IPS-15b (cell line): ENCODE measurements around the gene TMEM181.
"Not testable (repeated sequence)": the region's sequence is repeated elsewhere in the genome, so short reads cannot be mapped to it uniquely, and the experiment has no call there.

Experiments used
- H3K27me3 ChIP-seq: one replicate; pipeline ENCODE4 v1.6.1; 2013; ENCODE audit warnings: low read length; ENCODE audit not compliant: control insufficient read depth, insufficient read depth
- H3K36me3 ChIP-seq: one replicate; pipeline ENCODE4 v1.6.1; 2013; ENCODE audit warnings: low read length; ENCODE audit not compliant: control insufficient read depth, insufficient read depth
- H3K4me1 ChIP-seq: one replicate; pipeline ENCODE4 v1.6.1; 2013; ENCODE audit warnings: mild to moderate bottlenecking, low read length; ENCODE audit not compliant: control insufficient read depth, insufficient read depth
- H3K4me3 ChIP-seq: one replicate; pipeline ENCODE4 v1.5.1; 2013; ENCODE audit warnings: low read depth, low read length
- H3K9ac ChIP-seq: one replicate; pipeline ENCODE4 v1.6.1; 2013; ENCODE audit warnings: low read depth, mild to moderate bottlenecking, low read length
- H3K9me3 ChIP-seq: one replicate; pipeline ENCODE4 v1.6.1; 2013; ENCODE audit warnings: mild to moderate bottlenecking, low read length; ENCODE audit not compliant: control insufficient read depth, insufficient read depth

The TMEM181 gene

DNA sequence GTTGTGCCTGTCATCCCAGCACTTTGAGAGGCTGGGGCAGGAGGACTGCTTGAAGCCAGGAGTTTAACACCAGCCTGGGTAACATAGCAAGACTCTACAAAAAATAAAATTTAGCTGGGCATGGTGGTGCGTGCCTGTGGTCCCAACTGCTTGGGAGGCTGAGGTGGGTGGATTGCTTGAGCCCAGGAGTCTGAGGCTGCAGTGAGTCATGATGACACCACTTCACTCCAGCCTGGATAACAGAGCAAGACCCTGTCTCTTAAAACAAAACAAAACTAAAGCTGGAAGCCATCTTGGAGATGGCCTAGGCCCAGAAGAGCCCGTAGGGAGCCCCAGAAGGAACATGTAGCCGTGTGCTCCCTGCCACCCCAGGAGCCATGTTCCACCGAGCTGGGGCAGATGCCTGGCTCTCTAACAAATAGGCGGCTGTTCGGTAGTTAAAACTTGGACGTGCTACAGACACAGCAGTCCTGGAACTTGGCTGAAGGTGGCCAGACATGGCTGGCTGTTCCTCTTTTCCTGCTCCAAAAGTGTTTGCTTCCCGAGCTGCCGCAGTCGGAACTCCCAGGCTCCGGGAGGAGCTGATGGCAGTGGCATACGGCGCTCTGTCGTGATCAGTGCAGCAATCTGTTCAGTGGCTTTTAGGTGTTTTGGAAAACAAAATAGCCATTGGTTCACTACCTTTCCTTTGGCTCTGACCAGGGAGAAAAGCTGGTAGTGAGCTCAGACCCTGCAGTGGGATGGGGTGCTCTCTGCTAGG is 47.7 kb downstream of the TMEM181 start:
- Histone ChIP-seq H3K9ac (no peak overlapping the region), H3K27me3 (no peaks in the 10 kb centered on the region), H3K36me3 (peaks cover 19% of the 10 kb centered on the region), H3K4me3 (no peak overlapping the region), H3K9me3 (no peaks in the 10 kb centered on the region), H3K4me1 (peaks cover 12% of the 10 kb centered on the region)

DNA sequence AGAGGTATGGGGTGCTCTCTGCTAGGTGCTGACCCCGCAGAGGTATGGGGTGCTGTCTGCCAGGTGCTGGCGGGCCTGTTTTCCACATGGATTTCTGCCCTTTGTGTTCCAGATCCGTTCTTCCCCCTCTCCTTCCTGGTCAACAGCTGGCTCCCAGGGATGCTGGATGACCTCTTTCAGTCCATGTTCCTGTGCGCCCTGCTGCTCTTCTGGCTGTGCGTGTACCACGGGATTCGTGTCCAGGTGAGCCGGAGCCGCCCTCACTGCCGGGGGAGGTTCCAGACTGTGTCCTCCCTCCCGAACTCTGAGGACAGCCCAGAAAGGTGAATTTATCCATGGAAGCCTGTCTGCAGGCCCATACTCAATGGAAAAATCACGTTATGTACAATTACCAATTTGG is 48.3 kb downstream of the TMEM181 start:
- Histone ChIP-seq H3K4me3 (no peak overlapping the region), H3K36me3 (peaks cover 19% of the 10 kb centered on the region), H3K9ac (no peak overlapping the region), H3K27me3 (no peaks in the 10 kb centered on the region), H3K4me1 (peaks cover 12% of the 10 kb centered on the region), H3K9me3 (no peaks in the 10 kb centered on the region)

DNA sequence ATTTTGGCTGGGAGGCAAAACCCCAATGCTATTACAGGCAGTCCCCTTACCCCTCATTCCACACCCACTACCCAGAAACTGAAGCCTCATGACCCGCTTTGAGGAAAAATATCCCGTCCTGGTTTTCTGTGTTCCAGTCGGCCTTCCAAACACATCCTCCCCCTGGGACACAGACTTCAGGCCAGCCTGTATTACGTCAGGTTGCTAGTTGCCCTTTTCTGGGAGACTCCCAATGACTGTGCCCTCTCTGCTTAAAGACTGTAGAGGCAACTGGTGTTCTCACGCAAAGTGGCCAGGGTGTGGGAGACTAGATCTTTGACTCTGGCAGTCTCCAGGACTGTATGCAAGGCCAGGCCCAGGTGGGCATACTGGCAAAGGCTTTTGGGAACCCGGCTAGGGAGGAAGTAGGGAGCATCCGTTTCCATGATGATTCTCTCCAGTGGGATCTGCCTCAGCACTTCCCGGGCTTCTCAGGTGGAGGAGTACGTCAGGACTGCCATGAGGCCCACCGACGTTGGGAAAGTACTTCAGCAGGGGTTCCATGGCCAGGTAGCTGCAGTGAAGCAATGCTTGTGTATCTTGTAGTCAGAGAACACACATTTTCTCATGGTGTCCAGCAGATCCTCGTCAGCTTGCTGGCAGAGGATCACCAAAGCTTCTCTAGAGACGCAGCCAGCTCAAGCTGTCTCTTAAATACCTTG is 49.7 kb downstream of the TMEM181 start:
- Histone ChIP-seq H3K4me3 (no peak overlapping the region), H3K36me3 (peaks cover 19% of the 10 kb centered on the region), H3K4me1 (peaks cover 12% of the 10 kb centered on the region), H3K9me3 (no peaks in the 10 kb centered on the region), H3K9ac (no peak overlapping the region), H3K27me3 (no peaks in the 10 kb centered on the region)

DNA sequence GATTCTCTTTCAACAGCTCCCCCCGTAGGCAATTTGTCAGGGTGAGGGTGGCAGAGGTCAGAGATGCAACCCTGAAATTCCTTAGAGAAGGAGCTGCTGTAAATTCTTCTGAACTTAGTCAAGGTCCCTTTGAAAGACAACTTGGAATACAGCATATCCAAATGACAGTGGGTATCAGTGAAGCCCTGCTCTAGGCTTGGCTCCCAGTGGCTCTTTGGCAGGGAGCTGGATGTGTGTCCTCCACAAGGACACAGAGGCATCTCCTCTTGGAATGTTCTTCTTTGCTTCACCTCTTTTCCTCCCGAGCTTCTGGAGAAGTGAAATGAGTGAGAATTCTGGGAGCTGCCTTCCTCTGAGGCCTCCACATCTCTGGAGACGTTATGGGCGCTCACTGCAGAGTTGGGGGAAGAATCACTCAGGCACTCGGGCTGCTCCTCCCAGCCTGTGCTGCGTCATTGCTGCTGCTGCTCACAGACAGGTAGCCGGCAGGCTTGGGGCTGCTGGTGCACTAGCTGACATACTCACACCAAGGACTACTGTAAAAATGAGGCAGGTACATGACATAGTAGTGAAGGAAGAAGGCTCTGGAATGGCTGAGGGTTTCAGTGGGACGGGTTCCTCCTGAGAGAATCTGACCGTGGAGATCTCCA is 50.6 kb downstream of the TMEM181 start:
- H3K9ac ChIP-seq = no peak overlapping the region
- no peaks in the 10 kb centered on the region for H3K27me3 ChIP-seq
- H3K36me3 ChIP-seq = peaks cover 19% of the 10 kb centered on the region

DNA sequence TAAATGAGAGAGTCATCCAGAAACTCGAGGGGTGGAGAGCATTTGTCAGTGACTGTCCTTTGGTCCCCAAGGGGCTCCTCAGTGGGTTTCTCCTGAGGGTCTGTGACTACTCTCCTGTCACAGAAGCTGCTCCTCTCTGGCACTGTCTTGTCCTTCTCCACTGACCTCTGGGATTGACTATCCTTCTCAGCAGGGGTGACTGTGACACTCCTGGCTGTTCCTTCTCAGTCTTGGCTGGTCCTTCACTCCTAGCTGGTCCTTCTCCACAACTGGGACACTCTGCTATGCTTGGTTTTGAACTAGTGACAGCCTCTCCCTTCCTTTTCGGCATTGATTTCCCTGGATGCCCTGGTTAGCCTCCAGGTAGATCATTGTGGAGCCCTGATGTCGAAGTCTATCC is 51.1 kb downstream of the TMEM181 start:
- H3K27me3 ChIP-seq = no peaks in the 10 kb centered on the region
- H3K9ac ChIP-seq = peak overlapping the region; percentile 5
- peaks cover 19% of the 10 kb centered on the region for H3K36me3 ChIP-seq
- H3K4me1 ChIP-seq = peaks cover 12% of the 10 kb centered on the region
- H3K9me3 ChIP-seq = no peaks in the 10 kb centered on the region
- no peak overlapping the region for H3K4me3 ChIP-seq

More for the DNA sequence above, 50.6 kb downstream of the TMEM181 start:
- peaks cover 12% of the 10 kb centered on the region for H3K4me1 ChIP-seq
- H3K4me3 ChIP-seq = no peak overlapping the region
- H3K9me3 ChIP-seq = no peaks in the 10 kb centered on the region

DNA sequence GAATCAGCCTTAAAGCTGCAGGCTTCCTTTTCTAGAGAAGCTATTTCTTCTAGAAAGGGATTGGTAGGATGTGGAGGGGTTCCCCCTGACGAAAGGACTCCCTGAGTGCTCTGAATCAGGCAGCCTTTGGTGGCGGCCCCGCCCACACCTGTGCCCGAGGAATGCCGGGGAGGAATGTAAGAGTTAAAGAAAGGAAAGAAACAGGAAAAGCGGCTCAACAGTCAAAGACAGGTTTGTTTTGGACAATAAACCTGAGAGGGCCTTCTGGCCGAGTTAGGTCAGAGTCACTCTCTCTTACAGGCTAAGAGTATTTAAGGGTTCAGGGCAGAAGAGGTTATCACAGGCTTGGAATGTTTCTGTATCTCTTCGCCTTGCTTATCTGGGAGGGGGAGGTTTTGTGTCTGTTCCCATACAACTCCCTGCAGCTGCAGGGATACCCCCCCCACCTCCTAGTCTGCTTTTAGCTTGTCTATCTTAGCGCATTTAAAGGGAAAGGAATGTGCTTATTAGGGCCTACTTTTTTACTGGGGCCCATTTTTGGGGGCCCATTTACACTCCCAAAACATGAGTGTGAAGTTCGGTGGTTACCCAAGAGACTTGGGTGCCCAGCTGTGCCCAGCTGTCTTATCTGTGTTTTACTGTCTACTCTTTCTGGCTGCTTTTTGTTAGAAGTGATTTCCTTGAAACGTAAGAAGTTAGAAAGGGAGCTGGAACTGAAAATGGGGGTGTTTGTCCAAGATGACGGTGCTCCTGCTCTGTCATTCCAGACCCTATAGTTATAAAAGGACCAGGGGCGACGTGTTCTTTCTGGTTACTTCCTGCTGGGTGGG is 51.9 kb downstream of the TMEM181 start:
- Histone ChIP-seq H3K9ac (no peak overlapping the region), H3K4me3 (no peak overlapping the region), H3K9me3 (no peaks in the 10 kb centered on the region), H3K27me3 (no peaks in the 10 kb centered on the region), H3K36me3 (peaks cover 16% of the 10 kb centered on the region), H3K4me1 (peaks cover 12% of the 10 kb centered on the region)

DNA sequence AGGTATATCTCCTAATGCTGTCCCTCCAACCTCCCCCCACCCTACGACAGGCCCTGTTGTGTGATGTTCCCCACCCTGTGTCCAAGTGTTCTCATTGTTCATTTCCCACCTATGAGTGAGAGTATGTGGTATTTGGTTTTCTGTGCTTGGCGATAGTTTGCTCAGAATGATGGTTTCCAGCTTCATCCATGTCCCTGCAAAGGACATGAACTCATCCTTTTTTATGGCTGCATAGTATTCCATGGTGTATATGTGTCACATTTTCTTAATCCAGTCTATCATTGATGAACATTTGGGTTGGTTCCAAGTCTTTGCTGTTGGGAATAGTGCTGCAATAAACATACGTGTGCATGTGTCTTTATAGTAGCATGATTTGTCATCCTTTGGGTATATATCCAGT is 54.7 kb downstream of the TMEM181 start:
- H3K27me3 ChIP-seq, H3K4me3 ChIP-seq, H3K9ac ChIP-seq, H3K36me3 ChIP-seq, H3K9me3 ChIP-seq: not testable (repeated sequence)
- H3K4me1 ChIP-seq = peaks cover 12% of the 10 kb centered on the region

DNA sequence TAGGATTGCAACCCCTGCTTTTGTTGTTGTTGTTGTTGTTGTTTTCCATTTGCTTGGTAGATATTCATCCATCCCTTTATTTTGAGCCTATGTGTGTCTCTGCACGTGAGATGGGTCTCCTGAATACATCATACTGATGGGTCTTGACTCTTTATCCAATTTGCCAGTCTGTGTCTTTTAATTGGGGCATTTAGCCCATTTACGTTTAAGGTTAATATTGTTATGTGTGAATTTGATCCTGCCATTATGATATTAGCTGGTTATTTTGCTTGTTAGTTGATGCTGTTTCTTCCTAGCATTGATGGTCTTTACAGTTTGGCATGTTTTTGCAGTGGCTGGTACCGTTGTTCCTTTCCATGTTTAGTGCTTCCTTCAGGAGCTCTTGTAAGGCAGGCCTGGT is 58.4 kb downstream of the TMEM181 start:
- not testable (repeated sequence) for H3K27me3 ChIP-seq, H3K9ac ChIP-seq, H3K4me1 ChIP-seq, H3K4me3 ChIP-seq, H3K9me3 ChIP-seq
- peaks cover 12% of the 10 kb centered on the region for H3K36me3 ChIP-seq

DNA sequence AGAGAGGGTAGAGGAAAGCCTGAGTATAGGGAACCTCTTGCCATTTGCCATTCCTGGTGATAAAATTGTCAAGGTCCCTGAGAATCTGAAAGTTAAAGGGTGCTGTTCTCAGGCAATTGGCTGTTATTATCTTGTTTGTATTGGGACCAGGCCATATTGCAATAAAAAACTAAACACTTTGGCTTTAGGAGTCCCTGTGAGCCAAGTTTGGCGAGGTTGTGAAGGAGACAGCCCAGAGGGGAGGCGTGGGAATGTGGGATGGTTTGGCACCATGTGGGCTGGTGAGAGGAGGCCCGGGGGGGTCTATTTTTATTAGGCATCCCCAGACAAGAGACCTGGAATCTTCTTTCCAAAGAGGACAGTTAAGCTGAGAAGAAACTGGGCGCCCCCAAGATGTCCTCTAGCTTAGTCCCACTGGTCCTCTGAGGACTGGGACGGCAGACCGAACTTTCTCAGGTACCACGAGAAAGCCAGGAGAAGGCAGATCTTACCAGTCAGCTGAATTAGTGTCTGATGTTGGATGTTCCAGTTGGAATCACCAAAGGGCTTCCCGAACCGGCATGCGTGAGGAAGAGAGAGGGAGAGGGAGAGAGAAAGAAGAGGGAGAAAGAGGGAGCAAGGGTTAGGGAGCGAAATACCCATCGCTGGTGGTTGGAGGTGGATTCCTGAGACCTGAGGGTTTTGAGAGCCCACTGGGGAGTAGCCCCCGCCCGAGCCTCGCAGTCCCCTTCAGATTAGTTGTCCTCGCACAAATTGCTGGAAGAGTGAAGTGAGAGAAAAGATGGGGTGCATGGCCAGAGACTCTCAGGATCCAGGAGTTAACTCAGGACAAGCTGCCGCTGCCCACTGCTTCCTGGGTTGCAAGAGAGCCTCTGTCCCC is 60.3 kb downstream of the TMEM181 start:
- no peaks in the 10 kb centered on the region for H3K9me3 ChIP-seq
- H3K36me3 ChIP-seq = peaks cover 17% of the 10 kb centered on the region
- no peaks in the 10 kb centered on the region for H3K4me1 ChIP-seq
- H3K9ac ChIP-seq = no peak overlapping the region
- H3K27me3 ChIP-seq = no peaks in the 10 kb centered on the region
- no peak overlapping the region for H3K4me3 ChIP-seq

DNA sequence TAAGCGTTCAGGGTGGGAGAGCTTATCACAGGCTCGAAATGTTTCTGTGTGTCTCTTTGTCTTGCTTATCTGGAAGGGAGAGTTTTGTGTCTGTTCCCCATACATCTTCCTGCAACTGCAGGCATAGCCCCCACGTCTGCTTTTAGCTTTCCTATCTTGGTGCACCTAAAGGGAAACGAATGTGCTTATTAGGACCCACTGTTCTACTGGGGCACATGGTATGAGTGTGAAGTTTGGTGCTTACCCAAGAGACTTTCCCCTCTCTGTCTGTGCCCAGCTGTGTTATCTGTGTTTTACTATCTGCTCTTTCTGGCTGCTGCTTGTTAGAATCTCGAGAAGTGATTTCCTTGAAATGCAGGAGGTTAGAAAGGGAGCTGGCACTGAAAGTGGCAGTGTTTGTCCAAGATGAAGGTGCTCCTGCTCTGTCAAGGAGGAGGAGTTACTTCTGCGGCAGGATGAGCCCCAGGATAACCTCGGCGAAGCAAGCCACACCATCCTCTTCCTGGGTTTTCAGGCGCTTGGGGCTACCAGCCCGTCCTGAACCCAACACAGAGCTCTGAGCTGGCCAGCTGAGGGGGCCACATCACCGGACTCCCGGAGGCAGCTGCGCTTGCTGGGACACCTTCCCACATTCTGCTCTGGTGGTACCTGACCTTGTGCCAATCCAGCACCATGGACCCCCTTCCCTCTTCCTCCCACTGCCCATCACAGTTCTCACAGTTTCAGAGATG is 61.2 kb downstream of the TMEM181 start:
- Histone ChIP-seq H3K4me3 (no peak overlapping the region), H3K27me3 (no peaks in the 10 kb centered on the region), H3K9me3 (no peaks in the 10 kb centered on the region), H3K4me1 (no peaks in the 10 kb centered on the region), H3K36me3 (peaks cover 27% of the 10 kb centered on the region), H3K9ac (no peak overlapping the region)
